Femur (tissue), 1 donor: ENCODE measurements around the gene COL23A1.

ENCODE experiments used
- DNase-seq: peaks from one replicate; pipeline ENCODE4 v3.0.0-alpha.2; 2017

COL23A1 gene

GRCh38 chr5:178527458-178528307 lies 62.5 kb downstream of the COL23A1 start:
- peak; percentile 48 for DNase-seq

DNA sequence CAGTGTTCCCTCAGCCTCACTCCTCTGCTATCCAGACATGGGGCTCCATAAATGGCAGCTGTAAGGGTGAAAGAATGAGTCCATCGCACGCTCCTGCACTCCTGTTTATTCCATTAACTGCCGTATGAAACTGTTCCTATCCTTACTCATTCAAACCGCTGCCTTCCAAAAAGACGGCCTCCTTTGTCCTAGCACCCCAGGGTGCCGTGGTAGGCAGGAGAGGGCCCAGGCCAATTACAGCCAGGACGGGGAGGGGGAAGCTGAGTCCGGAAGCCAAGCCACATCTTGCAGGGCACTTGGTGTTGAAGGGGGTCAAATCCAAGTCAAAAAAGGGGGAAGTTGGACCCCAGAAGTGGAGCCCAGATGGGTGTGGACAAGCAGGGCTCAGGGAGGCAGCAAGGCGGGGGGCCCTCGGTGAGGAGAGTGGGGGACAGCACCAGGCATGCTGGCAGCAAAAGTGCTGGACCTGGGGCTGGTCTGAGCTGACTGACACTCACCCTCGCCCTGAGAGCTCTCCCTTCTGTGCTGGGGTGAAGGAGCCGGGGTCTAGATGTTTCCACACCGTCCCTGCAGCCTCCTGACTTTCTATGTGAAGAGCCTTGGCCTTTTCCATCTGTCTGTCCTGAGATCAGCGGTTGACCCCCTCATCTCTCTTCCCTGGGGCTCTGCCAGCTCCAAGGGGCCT lies 63.3 kb downstream of the COL23A1 start:
- DNase-seq: no peak

GRCh38 chr5:178525906-178526732 lies 64.1 kb downstream of the COL23A1 start:
- DNase-seq: peak; percentile 11

DNA sequence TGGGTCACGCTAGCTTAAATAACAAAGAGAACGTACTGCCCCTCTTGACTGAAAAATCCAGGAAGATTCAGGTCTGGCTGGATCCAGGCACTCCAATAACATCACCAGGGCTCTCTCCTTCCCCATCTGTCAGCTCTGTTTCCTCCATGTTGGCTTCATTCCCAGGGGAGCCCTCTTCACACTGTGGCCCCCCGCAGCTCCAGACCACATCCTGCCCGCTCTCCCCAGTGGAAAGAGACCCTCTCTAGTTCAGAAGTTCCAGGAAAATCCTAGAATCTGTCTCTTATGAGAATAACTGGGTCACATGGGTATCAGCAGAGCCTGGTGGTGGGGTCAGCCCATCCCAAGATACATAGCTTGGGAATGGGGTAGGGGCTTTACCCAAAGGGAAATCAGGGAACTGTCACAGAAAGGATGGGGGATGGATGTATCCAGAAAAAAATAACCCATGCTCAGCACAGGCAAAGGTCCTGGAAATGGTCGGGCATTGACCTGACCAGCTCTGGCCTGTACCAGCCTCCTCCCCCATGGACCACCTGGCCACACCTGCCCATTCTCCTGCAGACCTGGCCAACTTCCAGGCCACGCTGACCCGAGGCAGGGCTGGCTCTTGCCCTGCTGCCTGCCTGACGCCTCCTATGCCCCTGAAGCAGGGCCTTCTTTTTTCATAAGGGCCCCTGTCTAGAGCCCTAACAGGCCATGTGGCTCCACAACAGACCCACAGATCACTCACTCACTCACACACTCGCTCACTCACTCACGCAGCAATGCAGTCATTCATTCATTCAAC lies 65.9 kb downstream of the COL23A1 start:
- peak; percentile 15 for DNase-seq

GRCh38 chr5:178522361-178522760 lies 67.8 kb downstream of the COL23A1 start:
- DNase-seq: no peak

GRCh38 chr5:178520851-178521250 lies 69.3 kb downstream of the COL23A1 start:
- no peak for DNase-seq

- DNase-seq: no peak
Observed at GRCh38 chr5:178519804-178520203, 70.4 kb downstream of the COL23A1 start.

GRCh38 chr5:178519155-178519554 lies 71.0 kb downstream of the COL23A1 start:
- no peak for DNase-seq

GRCh38 chr5:178516504-178517235 lies 73.5 kb downstream of the COL23A1 start:
- DNase-seq: no peak

DNA sequence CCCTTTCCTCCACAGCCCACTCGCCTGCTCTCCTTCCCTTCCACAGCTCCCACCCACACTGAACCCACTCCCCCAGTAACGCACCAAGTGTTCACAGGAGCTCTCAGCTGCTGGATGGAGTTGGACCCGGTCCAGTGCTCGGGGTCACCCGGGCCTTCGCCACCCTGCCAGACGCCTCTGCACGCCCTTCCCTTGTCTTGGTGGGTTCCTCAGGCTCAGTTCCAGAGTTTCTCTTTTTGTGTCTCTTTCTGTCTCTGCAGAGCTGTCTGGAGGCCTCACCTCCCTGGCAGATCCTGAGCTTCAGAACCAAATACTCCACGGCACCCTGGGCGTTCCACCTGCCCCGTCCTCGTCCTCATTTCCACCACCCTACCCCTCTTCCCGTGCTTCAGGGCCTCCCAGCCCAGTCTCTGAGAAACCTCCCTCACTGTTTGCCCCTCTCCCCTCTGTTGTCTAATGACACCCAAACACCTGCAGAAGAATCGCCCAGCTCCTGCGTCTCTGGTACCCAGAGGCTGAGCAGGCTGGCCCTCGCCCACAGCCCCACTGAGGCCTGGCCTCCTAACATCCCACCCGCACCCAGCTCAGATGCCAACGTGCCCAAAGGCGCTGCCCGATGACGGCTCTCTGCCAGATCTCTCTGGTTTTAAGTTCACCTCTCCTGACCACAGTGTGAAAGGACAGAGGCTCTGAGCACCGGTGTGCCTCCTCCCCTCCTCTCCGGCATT lies 74.3 kb downstream of the COL23A1 start:
- DNase-seq: no peak

- no peak for DNase-seq
Observed at GRCh38 chr5:178514851-178515418, 75.3 kb downstream of the COL23A1 start.

DNA sequence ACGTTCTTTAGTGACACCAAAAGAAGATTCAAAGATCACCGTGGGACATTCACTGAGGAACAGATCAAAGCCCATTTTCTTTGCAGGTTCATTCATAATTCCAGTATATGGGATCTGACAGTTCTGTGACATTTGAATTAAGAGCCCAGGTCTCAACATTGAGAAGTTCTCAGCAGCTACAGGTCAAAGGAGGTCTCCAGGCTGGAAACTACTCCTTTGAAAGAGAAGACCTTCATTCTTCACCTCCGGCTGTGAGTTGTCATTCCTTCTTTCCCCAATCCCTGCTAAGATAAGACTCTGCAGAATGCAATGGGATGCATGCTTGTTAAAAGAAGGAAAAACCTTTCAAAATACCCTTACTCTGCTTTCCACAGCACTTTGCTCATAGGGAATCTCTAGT lies 79.0 kb downstream of the COL23A1 start:
- DNase-seq: no peak

DNA sequence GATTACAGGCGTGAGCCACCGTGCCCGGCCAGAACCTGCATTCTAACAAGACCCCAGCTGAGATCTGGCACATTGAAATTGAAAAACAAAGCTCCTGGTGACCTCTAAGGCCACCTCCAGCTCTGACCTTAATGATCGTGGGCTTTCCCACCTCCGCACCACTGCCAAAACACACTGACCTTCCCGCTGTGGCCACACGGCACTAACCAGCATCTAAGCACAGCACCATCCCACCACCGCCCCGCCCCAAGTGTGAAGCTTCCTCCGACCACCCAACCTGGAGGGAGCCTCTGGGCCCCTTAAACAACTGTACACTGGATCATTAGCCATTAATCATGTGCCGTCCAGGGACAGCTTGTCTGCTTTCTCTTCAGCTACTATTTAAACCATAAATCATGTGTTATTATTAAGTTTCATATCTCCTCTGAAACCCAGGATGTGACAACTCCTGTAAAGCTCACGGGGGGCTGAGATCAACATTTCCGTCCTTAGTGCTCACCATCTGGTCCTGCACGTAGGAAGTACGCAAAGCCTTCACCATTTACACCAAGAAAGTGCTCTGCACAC lies 80.6 kb downstream of the COL23A1 start:
- DNase-seq: no peak

DNA sequence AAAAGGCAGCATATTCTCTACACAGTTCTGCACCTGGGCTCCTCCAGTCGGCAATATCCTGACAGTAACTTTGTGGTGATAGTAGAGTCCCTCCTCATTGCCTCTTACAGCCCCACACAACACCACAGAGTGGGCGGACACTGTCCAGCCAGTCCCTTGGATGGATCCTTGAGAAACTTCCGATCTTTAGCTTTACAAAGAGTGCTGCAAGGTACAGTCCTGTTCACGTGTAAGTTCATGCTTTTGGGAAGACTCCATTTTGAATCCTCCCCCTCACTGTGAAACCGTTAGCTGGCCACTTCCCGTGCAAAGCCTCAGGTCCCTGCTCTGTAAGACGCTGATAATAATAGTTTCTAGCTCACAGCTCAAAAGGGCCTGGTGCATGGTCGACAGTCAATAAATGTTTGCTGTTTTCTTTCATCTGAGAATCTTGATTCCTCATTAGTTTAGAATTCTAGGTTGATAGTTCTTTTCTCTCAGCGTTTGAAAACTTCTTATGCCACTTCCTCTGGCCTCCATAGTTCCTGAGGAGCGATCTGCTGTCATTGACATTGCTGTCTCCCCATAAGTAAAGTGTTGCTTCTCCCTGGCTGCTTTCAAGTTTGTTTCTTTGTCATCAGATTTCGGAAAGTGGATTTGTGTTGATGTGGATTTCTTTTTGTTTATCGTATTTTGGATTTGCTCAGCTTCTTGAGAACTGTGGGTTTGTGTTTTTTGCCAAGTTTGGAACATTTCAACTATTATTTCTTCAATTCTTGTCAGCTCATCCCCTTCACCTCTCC lies 82.9 kb downstream of the COL23A1 start:
- DNase-seq: no peak

GRCh38 chr5:178505639-178506407 lies 84.4 kb downstream of the COL23A1 start:
- DNase-seq: no peak

- DNase-seq: no peak
Observed at GRCh38 chr5:178504340-178504960, 85.7 kb downstream of the COL23A1 start.

- DNase-seq: no peak
Observed at GRCh38 chr5:178502401-178503100, 87.6 kb downstream of the COL23A1 start.

GRCh38 chr5:178499352-178499751 lies 90.8 kb downstream of the COL23A1 start:
- no peak for DNase-seq
